OCI-LY1 (cell line): Measurements from ENCODE around the gene TMEM18.

Experiments
- EZH2 ChIP-seq: fragments of 200-600 bp; sonication (generic), shearing (Covaris generic); IDR thresholded peaks from 2 replicates; pipeline ENCODE4 v1.8.0; 2017; ENCODE audit warnings: borderline replicate concordance, mixed run types, mild to moderate bottlenecking, antibody characterized with exemption, low read length, moderate library complexity, mixed read lengths
- TF ChIP-seq, protein P1 (sequence below): fragments of 200-600 bp; sonication (generic), shearing (Covaris generic); IDR thresholded peaks from 2 replicates; pipeline ENCODE4 v1.5.1; 2017; ENCODE audit warnings: mild to moderate bottlenecking, antibody characterized with exemption, low read length, moderate library complexity, mixed read lengths

- TF ChIP-seq, protein P1, sequence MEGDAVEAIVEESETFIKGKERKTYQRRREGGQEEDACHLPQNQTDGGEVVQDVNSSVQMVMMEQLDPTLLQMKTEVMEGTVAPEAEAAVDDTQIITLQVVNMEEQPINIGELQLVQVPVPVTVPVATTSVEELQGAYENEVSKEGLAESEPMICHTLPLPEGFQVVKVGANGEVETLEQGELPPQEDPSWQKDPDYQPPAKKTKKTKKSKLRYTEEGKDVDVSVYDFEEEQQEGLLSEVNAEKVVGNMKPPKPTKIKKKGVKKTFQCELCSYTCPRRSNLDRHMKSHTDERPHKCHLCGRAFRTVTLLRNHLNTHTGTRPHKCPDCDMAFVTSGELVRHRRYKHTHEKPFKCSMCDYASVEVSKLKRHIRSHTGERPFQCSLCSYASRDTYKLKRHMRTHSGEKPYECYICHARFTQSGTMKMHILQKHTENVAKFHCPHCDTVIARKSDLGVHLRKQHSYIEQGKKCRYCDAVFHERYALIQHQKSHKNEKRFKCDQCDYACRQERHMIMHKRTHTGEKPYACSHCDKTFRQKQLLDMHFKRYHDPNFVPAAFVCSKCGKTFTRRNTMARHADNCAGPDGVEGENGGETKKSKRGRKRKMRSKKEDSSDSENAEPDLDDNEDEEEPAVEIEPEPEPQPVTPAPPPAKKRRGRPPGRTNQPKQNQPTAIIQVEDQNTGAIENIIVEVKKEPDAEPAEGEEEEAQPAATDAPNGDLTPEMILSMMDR, result no peak
- TF ChIP-seq EZH2, result no peak
These were observed 40.5 kb upstream of the TMEM18 start for GRCh38 chr2:717661-718060.
